Neuronal stem cell (in vitro differentiated cells): ENCODE results near the gene SLC9C1. TPM values are rescaled to one million over a fixed set of nuclear protein-coding genes. Genes with fewer than 3 reads are reported as not detected.

ENCODE experiments used
- DNase-seq: peaks from one replicate; pipeline ENCODE4 v3.0.0-alpha.2; 2013; ENCODE audit warnings: low spot score
- H2AFZ ChIP-seq: one replicate; pipeline ENCODE4 v1.6.1; 2013; ENCODE audit warnings: mild to moderate bottlenecking, low read length, inconsistent platforms
- H2AK5ac ChIP-seq: 2 replicates; pipeline ENCODE4 v1.6.1; 2013; ENCODE audit warnings: low read depth, mild to moderate bottlenecking, inconsistent platforms, low read length, moderate library complexity, mixed read lengths
- H2BK120ac ChIP-seq: 2 replicates; pipeline ENCODE4 v1.6.1; 2013; ENCODE audit warnings: low read depth, mild to moderate bottlenecking, inconsistent platforms, low read length, moderate library complexity, mixed read lengths
- H2BK12ac ChIP-seq: one replicate; pipeline ENCODE4 v1.6.1; 2013; ENCODE audit warnings: low read length, inconsistent platforms
- H2BK15ac ChIP-seq: 2 replicates; pipeline ENCODE4 v1.6.1; 2013; ENCODE audit warnings: mild to moderate bottlenecking, low read length, inconsistent platforms, mixed read lengths
- H2BK5ac ChIP-seq: one replicate; pipeline ENCODE4 v1.6.1; 2013; ENCODE audit warnings: inconsistent platforms, mild to moderate bottlenecking, low read length, moderate library complexity
- H3K14ac ChIP-seq: one replicate; pipeline ENCODE4 v1.6.1; 2013; ENCODE audit warnings: low read length, inconsistent platforms
- H3K18ac ChIP-seq: 2 replicates; pipeline ENCODE4 v1.6.1; 2013; ENCODE audit warnings: low read length, inconsistent platforms
- H3K23ac ChIP-seq: 2 replicates; pipeline ENCODE4 v1.6.1; 2013; ENCODE audit warnings: low read depth, mild to moderate bottlenecking, mixed read lengths, low read length, inconsistent platforms; ENCODE audit not compliant: poor library complexity
- H3K27ac ChIP-seq: replicated peaks from 3 replicates; pipeline ENCODE4 v1.5.1; 2013; ENCODE audit warnings: low read length, inconsistent platforms
- H3K27me3 ChIP-seq, 3 experiments: 2 replicates each; pipeline ENCODE4 v1.6.1; 2013; ENCODE audit warnings: low read length in 3 of 3, mild to moderate bottlenecking in 2 of 3, inconsistent platforms in 1 of 3, low read depth in 1 of 3, mixed read lengths in 1 of 3, moderate library complexity in 1 of 3; ENCODE audit not compliant: control insufficient read depth in 3 of 3, insufficient read depth in 3 of 3
- H3K36me3 ChIP-seq, 2 donors: replicated peaks in 1 of 2; 2 replicates each; pipeline ENCODE4 v1.6.1; 2013; ENCODE audit warnings: low read length in 2 of 2; ENCODE audit not compliant: control insufficient read depth in 2 of 2, insufficient read depth in 2 of 2
- H3K4ac ChIP-seq: 2 replicates; pipeline ENCODE4 v1.6.1; 2013; ENCODE audit warnings: inconsistent platforms, mild to moderate bottlenecking, low read length, moderate library complexity
- H3K4me1 ChIP-seq, 2 donors: 1 replicate in 1 of 2; 2 replicates in 1 of 2; pipeline ENCODE4 v1.6.1; 2013; ENCODE audit warnings: low read length in 2 of 2, low read depth in 1 of 2; ENCODE audit not compliant: control insufficient read depth in 2 of 2, insufficient read depth in 1 of 2
- H3K4me2 ChIP-seq: one replicate; pipeline ENCODE4 v1.6.1; 2013; ENCODE audit warnings: mild to moderate bottlenecking, low read length, inconsistent platforms; ENCODE audit not compliant: insufficient read depth, poor library complexity, severe bottlenecking
- H3K4me3 ChIP-seq, 2 donors: 2 replicates each; pipeline ENCODE4 v1.5.1; 2013; ENCODE audit warnings: low read length in 2 of 2, mild to moderate bottlenecking in 2 of 2, inconsistent platforms in 1 of 2, moderate library complexity in 1 of 2
- H3K79me1 ChIP-seq: one replicate; pipeline ENCODE4 v1.6.1; 2013; ENCODE audit warnings: low read depth, mild to moderate bottlenecking, inconsistent platforms, low read length, moderate library complexity
- H3K9ac ChIP-seq: one replicate; pipeline ENCODE4 v1.6.1; 2013; ENCODE audit warnings: mild to moderate bottlenecking, low read depth, low read length, inconsistent platforms; ENCODE audit not compliant: poor library complexity
- H3K9me3 ChIP-seq, 2 donors: replicated peaks in 1 of 2; 2 replicates each; pipeline versions ENCODE3 to v1.6.1; 2013; ENCODE audit warnings: low read length in 2 of 2, mild to moderate bottlenecking in 2 of 2, inconsistent platforms in 1 of 2, low read depth in 1 of 2, mixed read lengths in 1 of 2, moderate library complexity in 1 of 2; ENCODE audit not compliant: control insufficient read depth in 2 of 2, insufficient read depth in 1 of 2
- H4K8ac ChIP-seq: one replicate; pipeline ENCODE4 v1.6.1; 2013; ENCODE audit warnings: low read depth, mild to moderate bottlenecking, inconsistent platforms, low read length, moderate library complexity
- H4K91ac ChIP-seq: one replicate; pipeline ENCODE4 v1.6.1; 2013; ENCODE audit warnings: low read length, low read depth, mild to moderate bottlenecking, inconsistent platforms; ENCODE audit not compliant: poor library complexity
- WGBS, 2 donors: extraction: QIAGEN DNeasy Blood & Tissue Kit; methylation state at CpG; one replicate each; pipeline ENCODE4 v1.1.7; 2013; ENCODE audit warnings: missing lambda C conversion rate in 2 of 2, mixed read lengths in 1 of 2; ENCODE audit not compliant: insufficient read length in 2 of 2, insufficient replicate concordance in 1 of 2; ENCODE audit errors: extremely low coverage in 2 of 2; 5-methylcytosine and 5-hydroxymethylcytosine counted together
- polyA plus RNA-seq, 2 experiments: library from polyadenylated mRNA; stranded (reverse); fragments of 200-250 nt; gene quantifications; one replicate each; pipeline ENCODE4 v1.2.3, GENCODE V29; 2013

SLC9C1 gene
- 0.03 TPM for polyA plus RNA-seq (2013, experiment 1 of 2)
- polyA plus RNA-seq (2013, experiment 2 of 2), result 0.24 TPM

GRCh38 chr3:112293368-112294321 is at the start of gene SLC9C1:
Gene SLC9C1, minus strand, starts transcription at chr3:112294216. Its CDS starts 7,425 bp downstream, at chr3:112286791.
- H2BK15ac ChIP-seq, result no peak within 1 kb of the TSS
- H3K4me3 ChIP-seq, result peak within 1 kb of the TSS in 1 of 2 donors; percentile 42
- H3K23ac ChIP-seq, result no peak within 1 kb of the TSS
- H3K4me2 ChIP-seq, result peak within 1 kb of the TSS; percentile 22
- no peak within 1 kb of the TSS for H4K91ac ChIP-seq
- no peak within 1 kb of the TSS for H3K4ac ChIP-seq
- H3K4me1 ChIP-seq, result peaks cover 0 to 6% of the 10 kb centered on the region in 2 donors
- no CpG with 5 or more reads among the region's 15 CpGs for WGBS, 2 donors
- peaks cover 0 to 7% of the 10 kb centered on the region in 2 donors for H3K9me3 ChIP-seq
- peaks cover 0 to 2% (median 0%) of the 10 kb centered on the region in 3 experiments for H3K27me3 ChIP-seq
- no peaks in the 10 kb centered on the region for H3K79me1 ChIP-seq
- H2AFZ ChIP-seq, result peak within 1 kb of the TSS; percentile 87
- no peak within 1 kb of the TSS for H2AK5ac ChIP-seq
- no peak within 1 kb of the TSS for H3K14ac ChIP-seq
- H2BK5ac ChIP-seq, result no peak within 1 kb of the TSS
- no peaks in the 10 kb centered on the region for H3K36me3 ChIP-seq
- H3K27ac ChIP-seq, result peak within 1 kb of the TSS; percentile 64
- no peak within 1 kb of the TSS for H2BK12ac ChIP-seq
- H2BK120ac ChIP-seq, result no peak within 1 kb of the TSS
- H3K18ac ChIP-seq, result peak within 1 kb of the TSS; percentile 80
- H4K8ac ChIP-seq, result no peak within 1 kb of the TSS
- DNase-seq, result peak; percentile 56
- no peak within 1 kb of the TSS for H3K9ac ChIP-seq

- Histone ChIP-seq H4K91ac (no peak overlapping the region), H2AK5ac (no peak overlapping the region), H3K4me3 (no peak overlapping the region), H2BK12ac (no peak overlapping the region), H2BK15ac (no peak overlapping the region), H3K9ac (no peak overlapping the region), H3K18ac (no peak overlapping the region), H2BK120ac (no peak overlapping the region), H3K14ac (no peak overlapping the region), H3K4ac (no peak overlapping the region), H2AFZ (no peak overlapping the region), H3K23ac (no peak overlapping the region), H3K9me3 (peaks cover 2 to 47% of the 10 kb centered on the region in 2 donors), H3K4me1 (peaks cover 0 to 12% of the 10 kb centered on the region in 2 donors), H3K79me1 (peaks cover 4% of the 10 kb centered on the region), H3K4me2 (no peak overlapping the region), H3K36me3 (peaks cover 16 to 63% of the 10 kb centered on the region in 2 donors), H4K8ac (no peak overlapping the region), H3K27me3 (no peaks in the 10 kb centered on the region), H3K27ac (no peak overlapping the region), H2BK5ac (no peak overlapping the region)
- no peak for DNase-seq
- WGBS, 2 donors, result no CpG with 5 or more reads among the region's 2 CpGs
These were observed 47.4 kb upstream of the SLC9C1 start for GRCh38 chr3:112341386-112341785.

DNA sequence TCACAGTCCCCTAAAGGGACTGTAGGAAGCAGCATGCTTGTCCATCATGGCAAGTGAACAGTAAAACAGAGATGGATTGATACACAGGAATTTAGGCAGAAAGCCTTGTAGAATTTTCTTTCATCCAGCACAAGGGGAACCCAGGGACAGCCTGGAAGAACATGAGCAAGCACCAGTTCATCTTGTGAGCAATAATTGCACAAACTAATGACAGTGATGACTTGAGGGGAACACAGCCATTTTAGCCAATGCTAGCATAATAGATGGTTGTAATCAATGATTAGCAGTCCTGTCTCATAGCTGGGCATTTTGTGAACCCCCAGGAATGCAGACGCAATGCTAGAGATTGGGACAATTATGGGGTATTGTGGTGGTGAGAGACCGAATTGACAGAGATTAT is 45.6 kb upstream of the SLC9C1 start:
- Histone ChIP-seq H2AFZ (no peak overlapping the region), H2BK12ac (no peak overlapping the region), H3K9me3 (peaks cover 2 to 36% of the 10 kb centered on the region in 2 donors), H2AK5ac (no peak overlapping the region), H3K4me1 (peaks cover 2 to 16% of the 10 kb centered on the region in 2 donors), H3K4ac (no peak overlapping the region), H3K14ac (no peak overlapping the region), H2BK15ac (no peak overlapping the region), H3K23ac (no peak overlapping the region), H3K79me1 (peaks cover 4% of the 10 kb centered on the region), H3K27me3 (no peaks in the 10 kb centered on the region), H4K91ac (no peak overlapping the region), H3K36me3 (peaks cover 5 to 57% of the 10 kb centered on the region in 2 donors), H3K4me2 (no peak overlapping the region), H3K27ac (no peak overlapping the region), H2BK5ac (no peak overlapping the region), H3K9ac (no peak overlapping the region), H3K4me3 (no peak overlapping the region), H2BK120ac (no peak overlapping the region), H3K18ac (no peak overlapping the region), H4K8ac (no peak overlapping the region)
- no peak for DNase-seq
- WGBS, 2 donors, result no CpG with 5 or more reads among the region's 2 CpGs

DNA sequence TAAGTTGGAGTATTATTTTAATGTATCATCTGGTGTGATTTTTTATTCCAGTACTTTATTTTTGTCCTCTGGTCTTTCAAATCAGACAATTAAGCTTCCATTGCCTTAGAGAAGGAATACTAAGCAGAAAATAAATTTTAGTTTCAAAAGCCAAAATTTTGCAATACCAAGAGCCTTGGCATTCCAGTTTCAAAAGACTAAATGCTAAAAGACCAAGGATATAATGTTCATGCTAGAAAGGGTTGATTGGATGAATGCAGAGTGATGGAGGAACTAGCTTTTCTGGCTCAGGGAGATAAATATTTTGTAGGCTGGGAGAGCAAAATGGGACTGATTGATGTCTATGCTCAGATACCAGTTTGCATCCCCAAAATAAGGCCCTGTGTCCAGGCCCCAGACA is 45.1 kb upstream of the SLC9C1 start:
- Histone ChIP-seq H3K4me2 (no peak overlapping the region), H4K91ac (no peak overlapping the region), H2BK15ac (no peak overlapping the region), H3K27me3 (no peaks in the 10 kb centered on the region), H3K9me3 (peaks cover 2 to 31% of the 10 kb centered on the region in 2 donors), H3K23ac (no peak overlapping the region), H2BK120ac (no peak overlapping the region), H3K14ac (no peak overlapping the region), H2BK5ac (no peak overlapping the region), H3K4ac (no peak overlapping the region), H3K4me3 (no peak overlapping the region), H2BK12ac (no peak overlapping the region), H3K79me1 (no peaks in the 10 kb centered on the region), H3K9ac (no peak overlapping the region), H2AK5ac (no peak overlapping the region), H2AFZ (no peak overlapping the region), H3K18ac (no peak overlapping the region), H3K4me1 (peaks cover 2 to 16% of the 10 kb centered on the region in 2 donors), H3K27ac (no peak overlapping the region), H4K8ac (no peak overlapping the region), H3K36me3 (peaks cover 2 to 52% of the 10 kb centered on the region in 2 donors)
- DNase-seq, result no peak
